ENCODE data around the gene RTN4RL1. TPM values are rescaled to one million over a fixed set of nuclear protein-coding genes. Genes with fewer than 3 reads are reported as not detected.

Gene RTN4RL1
- total RNA-seq, 2 experiments from 2014 or later, result not detected

GRCh38 chr17:2062571-2063183 is 37.5 kb upstream of the RTN4RL1 start:
- ChIA-PET CTCF (ENCODE audit: unreplicated experiment) (no interaction called here), POLR2A (no interaction called here)
- Histone ChIP-seq H3K4me1 (ENCODE audit: insufficient read depth, low read length, poor library complexity, severe bottlenecking) (peaks cover 26% of the 10 kb centered on the region), H3K4me3 (ENCODE audit: low read depth, low read length, poor library complexity, severe bottlenecking) (no peak overlapping the region), H2AFZ (ENCODE audit: low read length) (no peak overlapping the region), H3K27ac (ENCODE audit: low read depth, low read length, poor library complexity, severe bottlenecking) (no peak overlapping the region), H3K4me2 (ENCODE audit: low read length) (no peak overlapping the region), H3K36me3 (ENCODE audit: insufficient read depth, low read length) (no peaks in the 10 kb centered on the region), H3K9me2 (ENCODE audit: insufficient read depth, low read length) (no peaks in the 10 kb centered on the region), H4K20me1 (ENCODE audit: insufficient read depth, low read length) (no peaks in the 10 kb centered on the region), H3K79me2 (ENCODE audit: insufficient read depth, low read depth, low read length) (no peaks in the 10 kb centered on the region), H3K9me3 (ENCODE audit: low read length) (no peaks in the 10 kb centered on the region)
- no peak for DNase-seq (ENCODE audit: low spot score)
- TF ChIP-seq CTCF (conservative IDR thresholded peaks at IDR 0.05; ENCODE audit: low read length) (no peak), EZH2phosphoT487 (IDR thresholded peaks at IDR 0.05; ENCODE audit: borderline replicate concordance, low read depth, low read length) (no peak)
- BruUV-seq (replicated peaks), result no TSS peak
- intact Hi-C loops (cut with micrococcal nuclease; ENCODE audit: unreplicated experiment), result no loop called here

- ChIA-PET CTCF (ENCODE audit: unreplicated experiment) (no interaction called here), POLR2A (no interaction called here)
- H3K79me2 ChIP-seq (ENCODE audit: insufficient read depth, low read depth, low read length), result no peaks in the 10 kb centered on the region
- no peaks in the 10 kb centered on the region for H3K9me2 ChIP-seq (ENCODE audit: insufficient read depth, low read length)
- peaks cover 26% of the 10 kb centered on the region for H3K4me1 ChIP-seq (ENCODE audit: insufficient read depth, low read length, poor library complexity, severe bottlenecking)
- no peak overlapping the region for H3K4me2 ChIP-seq (ENCODE audit: low read length)
- no TSS peak for BruUV-seq (replicated peaks)
- no peaks in the 10 kb centered on the region for H3K36me3 ChIP-seq (ENCODE audit: insufficient read depth, low read length)
- H3K9me3 ChIP-seq (ENCODE audit: low read length), result no peaks in the 10 kb centered on the region
- H2AFZ ChIP-seq (ENCODE audit: low read length), result no peak overlapping the region
- intact Hi-C loops (cut with micrococcal nuclease; ENCODE audit: unreplicated experiment), result no loop called here
- H3K4me3 ChIP-seq (ENCODE audit: low read depth, low read length, poor library complexity, severe bottlenecking), result no peak overlapping the region
- H3K27ac ChIP-seq (ENCODE audit: low read depth, low read length, poor library complexity, severe bottlenecking), result no peak overlapping the region
- DNase-seq (ENCODE audit: low spot score), result no peak
- TF ChIP-seq EZH2phosphoT487 (IDR thresholded peaks at IDR 0.05; ENCODE audit: borderline replicate concordance, low read depth, low read length) (no peak), CTCF (conservative IDR thresholded peaks at IDR 0.05; ENCODE audit: low read length) (no peak)
- no peaks in the 10 kb centered on the region for H4K20me1 ChIP-seq (ENCODE audit: insufficient read depth, low read length)
These were observed 36.4 kb upstream of the RTN4RL1 start for GRCh38 chr17:2061441-2061958.

- intact Hi-C loops (cut with micrococcal nuclease; ENCODE audit: unreplicated experiment), result no loop called here
- no peaks in the 10 kb centered on the region for H3K36me3 ChIP-seq (ENCODE audit: insufficient read depth, low read length)
- H3K4me3 ChIP-seq (ENCODE audit: low read depth, low read length, poor library complexity, severe bottlenecking), result no peak overlapping the region
- no peak overlapping the region for H3K27ac ChIP-seq (ENCODE audit: low read depth, low read length, poor library complexity, severe bottlenecking)
- CTCF ChIA-PET (ENCODE audit: unreplicated experiment), result no interaction called here
- no peak overlapping the region for H2AFZ ChIP-seq (ENCODE audit: low read length)
- TF ChIP-seq EZH2phosphoT487 (IDR thresholded peaks at IDR 0.05; ENCODE audit: borderline replicate concordance, low read depth, low read length) (no peak), CTCF (conservative IDR thresholded peaks at IDR 0.05; ENCODE audit: low read length) (no peak)
- H3K4me1 ChIP-seq (ENCODE audit: insufficient read depth, low read length, poor library complexity, severe bottlenecking), result peaks cover 30% of the 10 kb centered on the region
- BruUV-seq (replicated peaks), result no TSS peak
- no peaks in the 10 kb centered on the region for H3K79me2 ChIP-seq (ENCODE audit: insufficient read depth, low read depth, low read length)
- H3K4me2 ChIP-seq (ENCODE audit: low read length), result no peak overlapping the region
- no peaks in the 10 kb centered on the region for H3K9me2 ChIP-seq (ENCODE audit: insufficient read depth, low read length)
- POLR2A ChIA-PET, result no interaction called here
- no peaks in the 10 kb centered on the region for H4K20me1 ChIP-seq (ENCODE audit: insufficient read depth, low read length)
- H3K9me3 ChIP-seq (ENCODE audit: low read length), result no peaks in the 10 kb centered on the region
- DNase-seq (ENCODE audit: low spot score), result no peak
These were observed 35.7 kb upstream of the RTN4RL1 start for GRCh38 chr17:2060681-2061440.
